Activated T-helper 1 cell treated with anti-CD3 and anti-CD28 coated beads, Interleukin-12 subunit alpha, Interleukin-12 subunit beta, Interleukin-2, Interleukin-4 antibody, amounts not matched to agents 30 ng/mL and 10 ng/mL and 1 ng/mL, durations not matched to agents 14 hours and 24 hours and 36 hours (primary cell): Measurements from ENCODE around the gene TTLL9. TPM values are rescaled to one million over a fixed set of nuclear protein-coding genes. Genes with fewer than 3 reads are reported as not detected.
"Not testable (repeated sequence)": the region's sequence is repeated elsewhere in the genome, so short reads cannot be mapped to it uniquely, and the experiment has no call there.

Experiments
- DNase-seq: peaks from one replicate; pipeline ENCODE4 v3.0.0; 2021; ENCODE audit warnings: low spot score
- H3K27ac Mint-ChIP-seq: one replicate; pipeline ENCODE4 v1.8.0; 2021; ENCODE audit warnings: mild to moderate bottlenecking, mixed read lengths
- H3K27me3 Mint-ChIP-seq: one replicate; pipeline ENCODE4 v1.8.0; 2022; ENCODE audit warnings: mild to moderate bottlenecking, moderate library complexity, mixed read lengths; ENCODE audit not compliant: insufficient read depth
- H3K36me3 Mint-ChIP-seq: one replicate; pipeline ENCODE4 v1.8.0; 2021; ENCODE audit warnings: low read depth, mixed read lengths
- H3K4me1 Mint-ChIP-seq: one replicate; pipeline ENCODE4 v1.8.0; 2021; ENCODE audit warnings: low read depth, mixed read lengths
- H3K4me3 Mint-ChIP-seq: one replicate; pipeline ENCODE4 v1.8.0; 2021; ENCODE audit warnings: mild to moderate bottlenecking, moderate library complexity, mixed read lengths
- H3K9me3 Mint-ChIP-seq: one replicate; pipeline ENCODE4 v1.8.0; 2021; ENCODE audit warnings: mixed read lengths
- intact Hi-C: fragments of 100-400 bp; cut with micrococcal nuclease; formaldehyde crosslinking; loops from one replicate; pipeline ENCODE4 v1.15.1; 2024
- total RNA-seq: library from RNA; stranded (reverse); gene quantifications from 2 replicates; pipeline ENCODE4 v1.2.3, GENCODE V29; 2022

TTLL9 gene
- total RNA-seq, 1 donor from 2014 or later, result not detected

DNA sequence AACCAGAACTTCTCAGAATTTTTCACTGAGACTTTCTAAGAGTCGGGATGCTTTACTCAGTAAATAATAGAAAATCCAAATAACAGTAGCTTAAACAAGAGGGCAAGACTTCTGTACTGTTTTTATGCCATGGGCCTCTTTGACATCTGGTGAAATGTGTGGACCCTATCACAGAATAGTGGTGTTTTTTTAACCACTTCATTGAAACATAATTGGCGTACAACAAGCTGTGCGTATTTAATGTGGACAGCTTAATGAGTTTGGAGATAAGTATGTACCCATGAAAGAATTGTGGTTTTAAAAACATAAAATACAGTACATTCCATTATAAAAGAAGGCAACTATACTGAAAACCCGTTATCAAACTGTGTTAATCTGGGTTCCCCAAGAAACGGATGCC lies 43.7 kb downstream of the TTLL9 start:
- Mint-ChIP-seq H3K27ac (no peak overlapping the region), H3K4me1 (no peaks in the 10 kb centered on the region), H3K36me3 (no peaks in the 10 kb centered on the region), H3K27me3 (peaks cover 13% of the 10 kb centered on the region), H3K4me3 (no peak overlapping the region), H3K9me3 (no peaks in the 10 kb centered on the region)
- no peak for DNase-seq
- intact Hi-C loops, result no loop called here

DNA sequence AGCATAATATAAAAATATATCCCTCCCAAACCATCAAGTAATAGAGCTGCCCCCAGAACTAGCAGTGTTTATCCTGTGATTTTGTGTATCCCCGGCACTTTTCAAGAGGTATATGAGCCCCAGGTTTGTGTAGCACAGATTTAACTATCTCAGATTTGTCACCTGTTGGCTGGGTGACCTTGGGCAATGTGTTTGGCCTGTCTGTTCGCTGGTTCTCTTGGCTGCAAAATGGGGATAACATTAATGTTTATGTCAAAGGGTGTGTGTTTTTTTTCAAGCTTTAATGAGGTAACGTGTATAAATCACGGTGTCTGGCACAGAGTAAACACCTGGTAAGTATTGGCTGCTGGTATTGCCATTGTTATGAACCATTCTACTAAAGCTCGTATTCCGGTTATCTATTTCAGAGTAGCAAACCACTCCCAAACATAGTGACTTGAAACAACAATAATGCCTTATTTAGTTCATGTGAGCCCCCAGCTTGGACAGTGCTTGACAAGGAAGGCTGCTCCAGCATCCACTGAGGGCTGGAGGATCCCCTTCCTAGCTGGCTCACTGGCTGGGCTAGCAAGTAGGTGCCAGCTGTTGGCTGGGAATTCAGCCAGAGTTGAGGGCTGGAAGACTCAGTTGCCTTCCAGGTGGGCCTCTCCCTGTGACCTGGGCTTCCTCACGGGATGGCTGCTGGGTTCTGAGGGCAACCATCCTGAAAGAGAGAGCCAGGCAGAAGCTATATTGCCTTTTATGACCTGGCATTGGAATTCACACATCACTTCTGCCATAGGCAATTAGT lies 45.3 kb downstream of the TTLL9 start:
- DNase-seq, result no peak
- Mint-ChIP-seq H3K36me3 (no peaks in the 10 kb centered on the region), H3K27ac (no peak overlapping the region), H3K9me3 (no peaks in the 10 kb centered on the region), H3K4me1 (no peaks in the 10 kb centered on the region), H3K27me3 (peaks cover 16% of the 10 kb centered on the region), H3K4me3 (no peak overlapping the region)
- intact Hi-C loops, result no loop called here

DNA sequence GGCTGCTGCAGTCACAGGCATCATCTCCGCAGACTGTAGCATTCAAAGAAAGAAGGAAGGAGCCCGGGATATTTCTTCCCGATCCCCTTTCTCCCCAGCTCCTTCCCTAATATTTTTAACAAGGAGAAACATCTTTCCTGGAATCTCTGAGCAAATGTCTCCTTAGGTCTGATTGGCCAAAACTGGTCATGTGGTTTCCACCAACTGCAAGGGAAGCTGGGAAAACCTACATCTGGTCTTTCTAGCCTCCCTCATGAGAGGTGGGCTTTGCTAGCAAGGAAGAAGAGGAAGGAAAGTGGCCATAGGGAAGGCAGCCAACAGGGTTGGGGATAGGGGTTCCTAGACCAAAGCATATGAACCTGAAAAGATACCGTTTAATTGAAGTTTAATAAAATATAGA lies 46.3 kb downstream of the TTLL9 start:
- H3K27me3 Mint-ChIP-seq, result peaks cover 16% of the 10 kb centered on the region
- H3K27ac Mint-ChIP-seq, result no peak overlapping the region
- DNase-seq, result no peak
- no peaks in the 10 kb centered on the region for H3K9me3 Mint-ChIP-seq
- intact Hi-C loops, result no loop called here
- no peak overlapping the region for H3K4me3 Mint-ChIP-seq
- no peaks in the 10 kb centered on the region for H3K36me3 Mint-ChIP-seq
- no peaks in the 10 kb centered on the region for H3K4me1 Mint-ChIP-seq

DNA sequence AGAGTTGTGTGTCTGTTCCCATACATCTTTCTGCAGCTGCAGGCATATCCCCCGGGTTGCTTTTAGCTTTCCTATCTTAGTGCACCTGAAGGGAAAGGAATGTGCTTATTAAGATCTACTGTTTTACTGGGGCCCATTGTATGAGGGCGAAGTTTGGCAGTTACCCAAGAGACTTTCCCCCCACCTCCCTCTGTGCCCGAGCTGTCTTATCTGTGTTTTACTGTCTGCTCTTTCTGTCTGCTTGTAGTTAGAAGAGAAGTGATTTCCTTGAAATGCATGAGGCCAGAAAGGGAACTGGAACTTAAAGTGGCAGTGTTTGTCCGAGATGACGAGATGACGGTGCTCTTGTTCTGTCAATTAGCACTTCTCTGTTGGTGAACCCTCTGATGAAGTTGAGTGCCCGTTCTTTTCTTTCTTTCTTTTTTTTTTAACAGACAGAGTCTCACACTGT lies 47.6 kb downstream of the TTLL9 start:
- H3K4me3 Mint-ChIP-seq, DNase-seq, intact Hi-C loops: not testable (repeated sequence)

DNA sequence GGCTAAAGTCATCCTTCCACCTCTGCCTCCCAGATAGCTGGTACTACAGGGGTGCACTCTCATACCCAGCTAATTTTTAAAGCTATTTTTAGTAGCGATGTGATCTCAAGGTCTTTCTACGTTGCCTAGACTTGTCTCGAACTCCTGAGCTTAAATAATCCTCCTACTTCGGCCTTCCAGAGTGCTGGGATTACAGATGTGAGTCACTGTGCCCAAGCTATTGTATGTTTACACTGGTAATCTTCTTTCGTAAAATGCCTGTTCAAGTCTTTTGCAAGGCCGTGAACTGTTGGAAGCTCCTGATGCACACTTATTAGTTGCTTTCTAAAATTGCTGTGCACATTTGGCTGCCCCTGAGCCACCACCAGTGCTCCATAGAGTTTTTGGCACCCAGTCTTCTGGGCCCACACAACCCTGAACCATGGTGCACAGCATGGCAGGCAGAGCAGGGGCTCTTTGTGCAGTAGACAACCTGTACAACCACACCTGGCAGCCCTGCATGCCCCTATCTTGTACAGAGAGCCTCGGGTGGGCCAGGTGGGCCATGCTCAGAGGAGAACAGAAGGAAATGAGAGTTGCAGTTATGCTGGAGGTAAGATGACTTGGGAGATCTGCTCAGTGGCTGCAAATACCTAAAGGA lies 48.2 kb downstream of the TTLL9 start:
- H3K9me3 Mint-ChIP-seq, result no peaks in the 10 kb centered on the region
- H3K4me1 Mint-ChIP-seq, result no peaks in the 10 kb centered on the region
- H3K4me3 Mint-ChIP-seq, result no peak overlapping the region
- intact Hi-C loops, result no loop called here
- no peak for DNase-seq
- H3K36me3 Mint-ChIP-seq, result no peaks in the 10 kb centered on the region
- H3K27ac Mint-ChIP-seq, result no peak overlapping the region
- H3K27me3 Mint-ChIP-seq, result peaks cover 16% of the 10 kb centered on the region

More for the DNA sequence above, 47.6 kb downstream of the TTLL9 start:
- peaks cover 16% of the 10 kb centered on the region for H3K27me3 Mint-ChIP-seq
- H3K36me3 Mint-ChIP-seq, H3K4me1 Mint-ChIP-seq, H3K27ac Mint-ChIP-seq, H3K9me3 Mint-ChIP-seq: not testable (repeated sequence)

DNA sequence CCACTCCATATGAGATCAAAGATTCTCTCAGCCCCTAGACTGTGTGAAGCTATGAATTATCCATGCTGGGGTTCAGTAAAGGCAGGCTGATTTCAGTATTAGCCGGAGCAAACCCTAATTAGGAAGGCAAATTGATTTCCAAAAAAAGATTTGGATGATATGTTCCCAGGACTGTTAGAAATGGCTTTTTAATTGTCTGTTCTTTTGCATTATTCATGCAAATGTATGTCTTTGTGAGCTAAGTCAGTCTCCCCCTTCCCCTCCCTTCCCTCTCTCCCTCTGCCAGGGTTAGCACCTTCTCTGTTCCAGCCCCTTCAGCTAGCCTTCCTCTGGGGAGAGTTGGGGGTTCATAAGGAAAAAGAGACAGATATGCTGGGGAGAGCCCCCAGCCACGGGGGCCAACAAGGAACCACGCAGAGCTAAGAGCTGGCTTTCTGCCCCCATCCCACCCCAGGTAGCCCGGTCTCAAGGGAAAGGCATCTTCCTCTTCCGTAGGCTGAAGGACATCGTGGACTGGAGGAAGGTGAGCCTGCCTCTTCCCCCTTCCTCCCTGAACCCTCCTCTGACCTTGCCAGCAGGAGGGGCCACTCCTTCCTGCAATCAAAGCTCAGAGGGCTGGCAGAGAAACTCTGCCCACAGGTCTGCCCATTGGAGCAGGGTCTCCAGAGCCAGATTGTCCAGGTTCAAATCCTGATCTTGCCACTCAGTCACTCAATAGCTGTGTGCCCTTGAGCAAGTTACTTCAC lies 49.1 kb downstream of the TTLL9 start:
- Mint-ChIP-seq H3K4me3 (no peak overlapping the region), H3K27me3 (peaks cover 16% of the 10 kb centered on the region), H3K9me3 (no peaks in the 10 kb centered on the region), H3K27ac (no peak overlapping the region), H3K4me1 (no peaks in the 10 kb centered on the region), H3K36me3 (no peaks in the 10 kb centered on the region)
- DNase-seq, result no peak
- intact Hi-C loops, result no loop called here

DNA sequence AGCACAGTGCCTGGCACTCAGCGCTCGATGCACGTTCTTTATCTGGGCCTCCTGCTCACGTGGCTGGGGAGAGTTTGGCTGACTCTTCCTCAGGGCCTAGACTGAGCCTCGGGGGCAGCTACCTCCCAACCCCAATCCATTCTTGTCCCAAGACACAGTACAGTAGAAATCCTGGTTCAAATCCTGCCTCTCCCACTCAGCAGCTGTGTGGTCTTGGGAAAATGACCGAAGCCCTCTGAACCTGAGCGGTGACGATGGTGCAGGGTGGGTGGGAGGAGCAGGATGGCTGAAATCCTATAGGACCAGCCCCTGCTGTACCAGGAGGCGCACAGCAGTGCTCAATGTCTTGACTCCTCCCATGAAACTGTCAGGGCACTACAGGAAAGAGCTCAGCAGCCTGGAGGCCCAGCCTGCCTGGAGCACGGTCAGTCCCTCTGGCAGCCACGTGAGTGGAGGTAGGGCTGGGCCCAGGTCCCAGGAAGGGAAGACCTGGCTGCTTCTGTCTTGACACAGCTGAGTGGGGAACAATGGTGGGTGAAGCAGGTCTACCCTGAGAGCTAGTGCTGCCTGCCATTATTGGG lies 49.9 kb downstream of the TTLL9 start:
- intact Hi-C loops, result no loop called here
- Mint-ChIP-seq H3K4me1 (no peaks in the 10 kb centered on the region), H3K27ac (no peak overlapping the region), H3K36me3 (no peaks in the 10 kb centered on the region), H3K4me3 (no peak overlapping the region), H3K27me3 (peaks cover 16% of the 10 kb centered on the region), H3K9me3 (no peaks in the 10 kb centered on the region)
- no peak for DNase-seq

DNA sequence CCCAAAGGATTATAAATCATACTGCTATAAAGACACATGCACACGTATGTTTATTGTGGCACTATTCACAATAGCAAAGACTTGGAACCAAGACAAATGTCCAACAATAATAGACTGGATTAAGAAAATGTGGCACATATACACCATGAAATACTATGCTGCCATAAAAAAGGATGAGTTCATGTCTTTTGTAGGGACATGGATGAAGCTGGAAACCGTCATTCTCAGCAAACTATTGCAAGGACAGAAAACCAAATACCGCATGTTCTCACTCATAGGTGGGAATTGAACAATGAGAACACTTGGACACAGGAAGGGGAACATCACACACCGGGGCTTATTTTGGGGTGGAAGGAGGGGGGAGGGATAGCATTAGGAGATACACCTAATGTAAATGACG lies 51.0 kb downstream of the TTLL9 start:
- DNase-seq, H3K4me3 Mint-ChIP-seq, H3K27ac Mint-ChIP-seq, intact Hi-C loops, H3K4me1 Mint-ChIP-seq, H3K36me3 Mint-ChIP-seq, H3K9me3 Mint-ChIP-seq: not testable (repeated sequence)
- peaks cover 16% of the 10 kb centered on the region for H3K27me3 Mint-ChIP-seq

DNA sequence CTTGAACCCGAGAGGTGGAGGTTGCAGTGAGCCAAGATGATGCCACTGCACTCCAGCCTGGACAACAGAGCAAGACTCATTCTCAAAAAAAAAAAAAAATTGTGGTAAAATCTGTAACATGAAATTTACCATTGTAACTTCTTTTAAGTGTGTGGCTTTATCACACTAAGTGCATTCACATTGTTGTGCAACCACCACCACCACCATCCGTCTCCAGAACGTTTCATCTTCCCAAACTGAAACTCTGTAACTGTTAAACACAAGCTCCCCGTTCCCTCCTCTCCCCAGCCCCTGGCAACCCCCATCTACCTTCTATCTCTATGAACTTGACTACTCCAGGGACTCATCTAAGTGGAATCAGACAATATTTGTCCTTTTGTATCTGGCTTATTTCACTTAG lies 51.7 kb downstream of the TTLL9 start:
- H3K36me3 Mint-ChIP-seq, result no peaks in the 10 kb centered on the region
- no peaks in the 10 kb centered on the region for H3K4me1 Mint-ChIP-seq

DNA sequence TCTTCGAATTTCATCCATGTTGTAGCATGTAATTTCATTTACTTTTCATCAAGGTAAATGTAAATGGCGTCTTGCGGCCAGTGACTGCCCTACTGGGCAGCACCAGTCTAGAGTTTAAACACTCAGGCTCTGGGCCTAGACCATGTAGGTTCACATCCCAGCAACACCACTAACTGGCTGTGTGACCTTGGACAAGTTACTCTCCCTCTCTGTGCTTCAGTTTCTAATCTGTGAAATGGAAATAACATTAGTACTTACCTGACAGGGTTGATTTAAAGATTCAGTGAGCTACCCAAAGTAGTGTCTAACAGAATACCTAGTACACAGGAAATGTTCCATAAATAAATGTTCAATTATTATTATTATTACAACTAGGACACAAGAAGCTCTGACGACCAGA lies 52.2 kb downstream of the TTLL9 start:
- no peak overlapping the region for H3K4me3 Mint-ChIP-seq

More for the DNA sequence above, 51.7 kb downstream of the TTLL9 start:
- no peak for DNase-seq
- H3K27ac Mint-ChIP-seq, result no peak overlapping the region
- no peaks in the 10 kb centered on the region for H3K9me3 Mint-ChIP-seq
- H3K4me3 Mint-ChIP-seq, result no peak overlapping the region
- intact Hi-C loops, result no loop called here
- peaks cover 18% of the 10 kb centered on the region for H3K27me3 Mint-ChIP-seq

DNA sequence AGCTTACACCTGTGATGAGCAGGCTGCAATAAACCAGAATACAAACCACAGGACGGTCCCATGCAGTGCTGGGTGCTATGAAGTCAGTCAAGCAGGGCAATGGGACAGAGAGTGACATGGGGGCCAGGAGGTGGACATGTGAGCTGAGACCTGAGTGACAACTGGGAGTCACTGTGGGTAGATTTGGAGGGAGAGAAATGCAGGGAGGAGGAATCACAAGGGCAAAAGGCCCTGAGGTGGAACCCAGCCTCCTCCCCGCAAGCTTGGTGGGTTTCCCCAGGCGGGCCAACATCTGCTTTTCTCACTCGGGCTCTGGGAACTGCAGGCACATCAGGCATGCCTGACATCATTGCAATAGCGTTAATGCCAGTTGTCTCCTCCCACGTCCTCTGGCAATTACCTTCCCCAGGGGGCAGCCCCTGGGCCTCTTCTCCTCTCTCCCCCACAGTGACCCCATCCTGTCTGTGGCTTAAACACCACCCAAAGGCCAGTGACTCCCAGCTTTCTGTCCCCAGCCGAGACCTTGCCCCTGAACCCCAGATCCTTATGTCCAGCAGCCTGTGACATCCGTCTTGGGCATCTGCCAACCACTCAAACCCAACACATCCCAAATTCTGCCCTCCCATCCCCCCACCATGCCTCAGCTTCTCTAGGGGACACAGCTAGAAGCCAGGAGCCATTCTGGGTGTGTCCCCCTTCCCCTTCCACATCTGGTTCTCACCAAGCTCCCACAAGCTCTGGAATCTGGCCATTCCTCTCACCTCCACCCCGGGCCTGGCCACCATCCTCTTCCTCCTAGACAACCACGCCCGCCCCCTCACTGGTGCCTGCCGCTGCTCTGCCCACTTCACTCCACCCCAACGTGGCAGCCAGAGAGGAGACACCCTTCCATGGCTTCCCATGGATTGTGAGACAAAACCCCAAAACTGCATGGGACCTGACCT lies 53.2 kb downstream of the TTLL9 start:
- peaks cover 12% of the 10 kb centered on the region for H3K27me3 Mint-ChIP-seq
- no peaks in the 10 kb centered on the region for H3K36me3 Mint-ChIP-seq
- no peak for DNase-seq
- H3K9me3 Mint-ChIP-seq, result no peaks in the 10 kb centered on the region
- H3K27ac Mint-ChIP-seq, result peak overlapping the region; percentile 29
- no peaks in the 10 kb centered on the region for H3K4me1 Mint-ChIP-seq
- H3K4me3 Mint-ChIP-seq, result no peak overlapping the region
- intact Hi-C loops, result no loop called here

More for the DNA sequence above, 52.2 kb downstream of the TTLL9 start:
- Mint-ChIP-seq H3K27me3 (peaks cover 18% of the 10 kb centered on the region), H3K27ac (no peak overlapping the region), H3K4me1 (no peaks in the 10 kb centered on the region), H3K9me3 (no peaks in the 10 kb centered on the region), H3K36me3 (no peaks in the 10 kb centered on the region)
- intact Hi-C loops, result no loop called here
- no peak for DNase-seq

DNA sequence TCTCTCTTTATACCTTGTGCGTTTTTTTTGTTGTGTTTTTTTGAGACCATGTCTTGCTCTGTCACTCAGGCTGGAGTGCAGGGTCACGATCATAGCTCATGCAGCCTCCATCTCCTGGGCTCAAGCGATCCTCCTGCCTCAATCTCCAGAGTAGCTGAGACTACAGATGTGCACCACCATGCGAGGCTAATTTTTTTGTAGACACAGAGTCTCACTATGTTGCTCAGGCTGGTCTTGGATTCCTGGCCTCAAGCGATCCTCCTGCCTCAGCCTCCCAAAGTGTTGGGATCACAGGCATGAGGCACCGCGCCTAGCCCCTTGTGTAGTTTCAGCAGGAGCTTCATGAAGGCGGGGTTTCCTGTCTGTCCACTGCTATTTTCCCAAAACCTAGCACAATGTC lies 54.1 kb downstream of the TTLL9 start:
- DNase-seq, result no peak
- no peaks in the 10 kb centered on the region for H3K4me1 Mint-ChIP-seq
- no peak overlapping the region for H3K27ac Mint-ChIP-seq
- intact Hi-C loops, result no loop called here
- H3K4me3 Mint-ChIP-seq, result no peak overlapping the region
- peaks cover 11% of the 10 kb centered on the region for H3K27me3 Mint-ChIP-seq
- no peaks in the 10 kb centered on the region for H3K9me3 Mint-ChIP-seq
- H3K36me3 Mint-ChIP-seq, result no peaks in the 10 kb centered on the region
